ENCODE data around the gene OBSCN. TPM values are rescaled to one million over a fixed set of nuclear protein-coding genes. Genes with fewer than 3 reads are reported as not detected.

OBSCN gene
- total RNA-seq, 1 donor from 2014 or later: 15.2 TPM

DNA sequence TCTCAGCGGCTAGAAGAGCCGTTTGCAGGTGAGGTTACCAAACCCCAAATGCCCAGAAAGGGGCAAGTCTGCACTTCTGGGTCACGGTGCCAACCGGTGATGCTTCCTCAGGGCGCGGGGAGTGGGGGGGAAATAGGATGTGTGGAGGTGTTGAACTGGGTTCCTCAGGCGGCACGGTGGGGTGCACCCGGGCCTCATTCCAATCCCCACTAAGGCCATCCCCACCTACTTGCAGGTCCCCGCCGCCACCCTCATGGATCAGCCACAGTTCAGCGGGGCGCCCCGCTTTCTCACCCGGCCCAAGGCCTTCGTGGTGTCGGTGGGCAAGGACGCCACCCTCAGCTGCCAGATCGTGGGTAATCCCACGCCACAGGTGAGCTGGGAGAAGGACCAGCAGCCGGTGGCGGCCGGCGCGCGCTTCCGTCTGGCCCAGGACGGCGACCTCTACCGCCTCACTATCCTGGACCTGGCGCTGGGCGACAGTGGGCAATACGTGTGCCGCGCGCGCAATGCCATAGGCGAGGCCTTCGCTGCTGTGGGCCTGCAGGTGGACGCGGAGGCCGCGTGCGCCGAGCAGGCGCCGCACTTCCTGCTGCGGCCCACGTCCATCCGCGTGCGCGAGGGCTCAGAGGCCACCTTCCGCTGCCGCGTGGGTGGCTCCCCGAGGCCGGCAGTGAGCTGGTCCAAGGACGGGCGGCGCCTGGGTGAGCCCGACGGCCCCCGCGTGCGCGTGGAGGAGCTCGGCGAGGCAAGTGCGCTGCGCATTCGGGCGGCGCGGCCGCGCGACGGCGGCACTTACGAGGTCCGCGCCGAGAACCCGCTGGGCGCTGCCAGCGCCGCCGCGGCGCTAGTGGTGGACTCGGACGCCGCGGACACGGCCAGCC is 3.9 kb downstream of the OBSCN start:
- no peak overlapping the region for H3K27ac Mint-ChIP-seq (ENCODE audit: unreplicated experiment)
- H3K4me3 Mint-ChIP-seq (ENCODE audit: unreplicated experiment): peak overlapping the region; percentile 44
- no peaks in the 10 kb centered on the region for H3K9me3 Mint-ChIP-seq (ENCODE audit: unreplicated experiment)
- peaks cover 2% of the 10 kb centered on the region for H3K4me1 Mint-ChIP-seq (ENCODE audit: unreplicated experiment)
- no peaks in the 10 kb centered on the region for H3K27me3 Mint-ChIP-seq (ENCODE audit: unreplicated experiment)
- TF ChIP-seq, protein P1, sequence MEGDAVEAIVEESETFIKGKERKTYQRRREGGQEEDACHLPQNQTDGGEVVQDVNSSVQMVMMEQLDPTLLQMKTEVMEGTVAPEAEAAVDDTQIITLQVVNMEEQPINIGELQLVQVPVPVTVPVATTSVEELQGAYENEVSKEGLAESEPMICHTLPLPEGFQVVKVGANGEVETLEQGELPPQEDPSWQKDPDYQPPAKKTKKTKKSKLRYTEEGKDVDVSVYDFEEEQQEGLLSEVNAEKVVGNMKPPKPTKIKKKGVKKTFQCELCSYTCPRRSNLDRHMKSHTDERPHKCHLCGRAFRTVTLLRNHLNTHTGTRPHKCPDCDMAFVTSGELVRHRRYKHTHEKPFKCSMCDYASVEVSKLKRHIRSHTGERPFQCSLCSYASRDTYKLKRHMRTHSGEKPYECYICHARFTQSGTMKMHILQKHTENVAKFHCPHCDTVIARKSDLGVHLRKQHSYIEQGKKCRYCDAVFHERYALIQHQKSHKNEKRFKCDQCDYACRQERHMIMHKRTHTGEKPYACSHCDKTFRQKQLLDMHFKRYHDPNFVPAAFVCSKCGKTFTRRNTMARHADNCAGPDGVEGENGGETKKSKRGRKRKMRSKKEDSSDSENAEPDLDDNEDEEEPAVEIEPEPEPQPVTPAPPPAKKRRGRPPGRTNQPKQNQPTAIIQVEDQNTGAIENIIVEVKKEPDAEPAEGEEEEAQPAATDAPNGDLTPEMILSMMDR (IDR thresholded peaks at IDR 0.05): no peak
- H3K36me3 Mint-ChIP-seq (ENCODE audit: unreplicated experiment): no peaks in the 10 kb centered on the region
- peak; percentile 79 for DNase-seq (ENCODE audit: extremely low spot score, unreplicated experiment)

GRCh38 chr1:228212415-228212965 is 4.6 kb downstream of the OBSCN start:
- Mint-ChIP-seq H3K27me3 (ENCODE audit: unreplicated experiment) (no peaks in the 10 kb centered on the region), H3K36me3 (ENCODE audit: unreplicated experiment) (no peaks in the 10 kb centered on the region), H3K4me1 (ENCODE audit: unreplicated experiment) (peaks cover 2% of the 10 kb centered on the region)

GRCh38 chr1:228212966-228213844 is 5.4 kb downstream of the OBSCN start:
- Mint-ChIP-seq H3K36me3 (ENCODE audit: unreplicated experiment) (no peaks in the 10 kb centered on the region), H3K9me3 (ENCODE audit: unreplicated experiment) (no peaks in the 10 kb centered on the region), H3K4me1 (ENCODE audit: unreplicated experiment) (peaks cover 4% of the 10 kb centered on the region), H3K27ac (ENCODE audit: unreplicated experiment) (peak overlapping the region; percentile 64), H3K4me3 (ENCODE audit: unreplicated experiment) (peak overlapping the region; percentile 81), H3K27me3 (ENCODE audit: unreplicated experiment) (no peaks in the 10 kb centered on the region)
- TF ChIP-seq, protein P1 (IDR thresholded peaks at IDR 0.05): peak; percentile 60
- peak; percentile 92 for DNase-seq (ENCODE audit: extremely low spot score, unreplicated experiment)

More at GRCh38 chr1:228212415-228212965, 4.6 kb downstream of the OBSCN start:
- DNase-seq (ENCODE audit: extremely low spot score, unreplicated experiment): peak; percentile 79
- TF ChIP-seq, protein P1 (IDR thresholded peaks at IDR 0.05): no peak
- H3K27ac Mint-ChIP-seq (ENCODE audit: unreplicated experiment): no peak overlapping the region
- H3K9me3 Mint-ChIP-seq (ENCODE audit: unreplicated experiment): no peaks in the 10 kb centered on the region
- no peak overlapping the region for H3K4me3 Mint-ChIP-seq (ENCODE audit: unreplicated experiment)

- TF ChIP-seq, protein P1 (IDR thresholded peaks at IDR 0.05): no peak
- peak; percentile 77 for DNase-seq (ENCODE audit: extremely low spot score, unreplicated experiment)
- peaks cover 4% of the 10 kb centered on the region for H3K4me1 Mint-ChIP-seq (ENCODE audit: unreplicated experiment)
- no peak overlapping the region for H3K27ac Mint-ChIP-seq (ENCODE audit: unreplicated experiment)
- H3K4me3 Mint-ChIP-seq (ENCODE audit: unreplicated experiment): peak overlapping the region; percentile 54
- H3K9me3 Mint-ChIP-seq (ENCODE audit: unreplicated experiment): no peaks in the 10 kb centered on the region
- H3K36me3 Mint-ChIP-seq (ENCODE audit: unreplicated experiment): no peaks in the 10 kb centered on the region
- no peaks in the 10 kb centered on the region for H3K27me3 Mint-ChIP-seq (ENCODE audit: unreplicated experiment)
Observed at GRCh38 chr1:228213917-228214808, 6.3 kb downstream of the OBSCN start.
